Sigmoid colon (tissue), 4 donors: ENCODE data around the gene CLIC5.

Experiments
- EP300 ChIP-seq, 4 donors: sonication (generic); formaldehyde crosslinking; IDR thresholded peaks; one replicate each; pipeline ENCODE4 v1.6.1; 2017; ENCODE audit warnings: antibody characterized with exemption in 4 of 4
- POLR2A ChIP-seq, 2 donors: fragments of 450-650 bp; IDR thresholded peaks; one replicate each; pipeline ENCODE4 v1.6.1; 2016; ENCODE audit warnings: antibody characterized with exemption in 2 of 2, mild to moderate bottlenecking in 2 of 2, moderate library complexity in 2 of 2
- POLR2AphosphoS5 ChIP-seq, 4 donors: sonication (generic); formaldehyde crosslinking; IDR thresholded peaks; one replicate each; pipeline ENCODE4 v1.6.1; 2017; ENCODE audit warnings: antibody characterized with exemption in 4 of 4
- TF ChIP-seq, protein P1 (sequence below), 4 experiments: fragments of 450-650 bp in 3 of 4; fragments of 200-600 bp in 1 of 4; IDR thresholded peaks; one replicate each; pipeline ENCODE4 v1.5.1; 2016 to 2019; ENCODE audit warnings: antibody characterized with exemption in 4 of 4, mild to moderate bottlenecking in 3 of 4, moderate library complexity in 2 of 4

GRCh38 chr6:46053039-46053933 lies 37.6 kb upstream of the CLIC5 start:
- TF ChIP-seq, protein P1, sequence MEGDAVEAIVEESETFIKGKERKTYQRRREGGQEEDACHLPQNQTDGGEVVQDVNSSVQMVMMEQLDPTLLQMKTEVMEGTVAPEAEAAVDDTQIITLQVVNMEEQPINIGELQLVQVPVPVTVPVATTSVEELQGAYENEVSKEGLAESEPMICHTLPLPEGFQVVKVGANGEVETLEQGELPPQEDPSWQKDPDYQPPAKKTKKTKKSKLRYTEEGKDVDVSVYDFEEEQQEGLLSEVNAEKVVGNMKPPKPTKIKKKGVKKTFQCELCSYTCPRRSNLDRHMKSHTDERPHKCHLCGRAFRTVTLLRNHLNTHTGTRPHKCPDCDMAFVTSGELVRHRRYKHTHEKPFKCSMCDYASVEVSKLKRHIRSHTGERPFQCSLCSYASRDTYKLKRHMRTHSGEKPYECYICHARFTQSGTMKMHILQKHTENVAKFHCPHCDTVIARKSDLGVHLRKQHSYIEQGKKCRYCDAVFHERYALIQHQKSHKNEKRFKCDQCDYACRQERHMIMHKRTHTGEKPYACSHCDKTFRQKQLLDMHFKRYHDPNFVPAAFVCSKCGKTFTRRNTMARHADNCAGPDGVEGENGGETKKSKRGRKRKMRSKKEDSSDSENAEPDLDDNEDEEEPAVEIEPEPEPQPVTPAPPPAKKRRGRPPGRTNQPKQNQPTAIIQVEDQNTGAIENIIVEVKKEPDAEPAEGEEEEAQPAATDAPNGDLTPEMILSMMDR (IDR thresholded peaks at IDR 0.05) = no peak
- TF ChIP-seq POLR2A (IDR thresholded peaks at IDR 0.05) (no peak), EP300 (IDR thresholded peaks at IDR 0.05) (no peak), POLR2AphosphoS5 (IDR thresholded peaks at IDR 0.05) (peak in 3 of 4 donors; percentile 5 to 51 (median 38))
